Caco-2 (cell line): Measurements from ENCODE around the gene RNF4. TPM values are rescaled to one million over a fixed set of nuclear protein-coding genes. Genes with fewer than 3 reads are reported as not detected.

Experiments used
- BruUV-seq: library from RNA; stranded (reverse); fragments of 400-500 nt; replicated peaks from 2 replicates; lab custom pipeline; 2021; lab: Mats Ljungman, UMichigan
- CTCF ChIA-PET: fragments of 300-600 bp; sonication (Branson Sonifier 250); formaldehyde crosslinking; loops from one replicate; lab custom pipeline; 2022; ENCODE audit warnings: antibody characterized with exemption; lab: Charles Lee
- POLR2A ChIA-PET: fragments of 300-600 bp; sonication (Branson Sonifier 250); formaldehyde crosslinking; loops from one replicate; lab custom pipeline; 2022; ENCODE audit warnings: antibody characterized with exemption; lab: Charles Lee
- DNase-seq, 2 experiments: peaks; one replicate each; pipeline versions ENCODE4 v3.0.0 to v3.0.0-alpha.2; 2020 to 2022
- H3K27me3 ChIP-seq: replicated peaks from 2 replicates; pipeline ENCODE4 v1.6.0; 2011; ENCODE audit warnings: low read length; ENCODE audit not compliant: control insufficient read depth, insufficient read depth
- H3K36me3 ChIP-seq: 2 replicates; pipeline ENCODE4 v1.5.1; 2011; ENCODE audit warnings: low read length; ENCODE audit not compliant: control insufficient read depth, insufficient read depth
- H3K4me1 ChIP-seq: fragments of 250-450 bp; sonication (Bioruptor Pico); 2 replicates; pipeline ENCODE4 v1.5.1; 2020; ENCODE audit warnings: mild to moderate bottlenecking
- H3K4me3 ChIP-seq: 2 replicates; pipeline ENCODE4 v1.5.1; 2011; ENCODE audit warnings: low read depth, mild to moderate bottlenecking, control low read depth, low read length
- H3K9me3 ChIP-seq: fragments of 250-450 bp; sonication (Bioruptor Pico); 2 replicates; pipeline ENCODE4 v1.5.1; 2020; ENCODE audit warnings: mild to moderate bottlenecking, moderate library complexity
- H3K27ac Mint-ChIP-seq: one replicate; pipeline ENCODE4 v1.8.0; 2022; ENCODE audit warnings: mixed read lengths; ENCODE audit not compliant: unreplicated experiment
- H3K27me3 Mint-ChIP-seq: one replicate; pipeline ENCODE4 v1.8.0; 2022; ENCODE audit warnings: mixed read lengths; ENCODE audit not compliant: insufficient read depth, unreplicated experiment
- H3K36me3 Mint-ChIP-seq: one replicate; pipeline ENCODE4 v1.8.0; 2022; ENCODE audit warnings: mild to moderate bottlenecking, mixed read lengths; ENCODE audit not compliant: insufficient read depth, unreplicated experiment
- H3K4me1 Mint-ChIP-seq: one replicate; pipeline ENCODE4 v1.8.0; 2022; ENCODE audit warnings: low read depth, mixed read lengths; ENCODE audit not compliant: unreplicated experiment
- H3K4me3 Mint-ChIP-seq: one replicate; pipeline ENCODE4 v1.8.0; 2022; ENCODE audit warnings: mild to moderate bottlenecking, moderate library complexity, mixed read lengths; ENCODE audit not compliant: unreplicated experiment
- H3K9me3 Mint-ChIP-seq: one replicate; pipeline ENCODE4 v1.8.0; 2022; ENCODE audit warnings: mixed read lengths; ENCODE audit not compliant: unreplicated experiment
- intact Hi-C: fragments of 100-400 bp; cut with micrococcal nuclease; formaldehyde crosslinking; loops from one replicate; pipeline ENCODE4 v1.10.0; 2022; ENCODE audit not compliant: unreplicated experiment
- total RNA-seq: library from RNA; stranded (reverse); gene quantifications from 2 replicates; pipeline ENCODE4 v1.2.3, GENCODE V29; 2022
- TF ChIP-seq, protein P1 (sequence below), 2 experiments: fragments of 200-600 bp in 1 of 2; IDR thresholded peaks; 1 replicate in 1 of 2; 2 replicates in 1 of 2; pipeline versions ENCODE4 v1.5.1 to v1.8.0; 2011 to 2022; ENCODE audit warnings: antibody characterized with exemption in 1 of 2, control low read depth in 1 of 2, inconsistent platforms in 1 of 2, low read depth in 1 of 2, low read length in 1 of 2, mild to moderate bottlenecking in 1 of 2, moderate library complexity in 1 of 2; ENCODE audit not compliant: insufficient read depth in 1 of 2, severe bottlenecking in 1 of 2, unreplicated experiment in 1 of 2

RNF4 gene
- total RNA-seq, 1 experiment from 2014 or later: 75.4 TPM

DNA sequence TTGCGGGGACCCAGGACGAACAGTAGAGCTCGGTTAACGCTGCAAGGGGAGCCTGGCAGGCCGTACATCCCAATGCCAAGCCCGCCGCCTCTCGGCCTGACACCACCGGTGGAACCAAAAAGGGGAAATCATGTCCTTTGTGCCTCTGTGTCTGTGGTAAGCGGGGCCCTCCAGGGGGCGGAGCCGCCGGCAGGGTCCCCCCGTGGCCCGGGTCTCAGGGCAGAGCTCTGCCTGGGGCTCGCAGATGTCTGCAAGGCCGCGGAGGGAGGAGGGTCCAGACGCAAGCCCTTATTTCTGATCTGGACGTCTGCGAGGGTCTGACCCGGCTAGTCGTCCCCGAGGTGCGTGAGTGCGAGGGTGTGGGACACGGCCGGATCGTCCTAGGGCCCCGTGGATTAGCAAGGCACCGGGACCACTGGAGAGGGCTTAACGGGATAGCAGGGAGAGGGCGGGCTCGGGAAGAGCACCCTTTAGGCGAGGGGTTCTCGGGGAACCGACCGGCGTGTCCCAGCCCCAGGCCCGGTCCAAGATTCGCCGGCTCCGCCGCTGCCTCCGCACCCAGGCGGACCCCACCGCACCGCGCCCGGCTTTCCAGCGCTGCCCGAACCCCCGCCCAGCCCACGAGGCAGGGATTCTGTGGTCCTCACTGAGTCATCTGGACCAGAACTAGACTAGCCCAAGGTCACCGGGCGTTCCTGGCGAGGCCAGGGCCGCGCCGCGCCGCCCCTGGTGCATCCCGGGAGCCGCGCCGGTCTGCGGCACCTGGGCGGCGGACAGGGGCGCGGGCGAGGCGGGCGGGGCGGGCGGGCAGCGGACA lies 66.7 kb downstream of the RNF4 start:
- intact Hi-C loops: loop anchor here (1.0 to 5.0 kb wide), 2 partner anchors 48 to 118 kb away; partner anchors contain the start of genes CFAP99 and ZFYVE28
- peaks cover 6% of the 10 kb centered on the region for H3K36me3 Mint-ChIP-seq
- ChIA-PET POLR2A (interaction anchor here (0.6 to 2.4 kb wide), 11 partner anchors 52 to 1724 kb away, joined by 3 to 22 read pairs (median 3); partner anchors contain the start of gene RNF4), CTCF (interaction anchor here (0.6 to 1.1 kb wide), 6 partner anchors 11 to 316 kb away, joined by 3 to 9 read pairs (median 4); no protein-coding TSS in a partner anchor)
- peak overlapping the region; percentile 88 for H3K27ac Mint-ChIP-seq
- Histone ChIP-seq H3K27me3 (no peaks in the 10 kb centered on the region), H3K9me3 (no peaks in the 10 kb centered on the region), H3K4me3 (peak overlapping the region; percentile 86), H3K4me1 (no peaks in the 10 kb centered on the region), H3K36me3 (no peaks in the 10 kb centered on the region; the same call in 1 of the 2 replicates)
- TF ChIP-seq, protein P1, sequence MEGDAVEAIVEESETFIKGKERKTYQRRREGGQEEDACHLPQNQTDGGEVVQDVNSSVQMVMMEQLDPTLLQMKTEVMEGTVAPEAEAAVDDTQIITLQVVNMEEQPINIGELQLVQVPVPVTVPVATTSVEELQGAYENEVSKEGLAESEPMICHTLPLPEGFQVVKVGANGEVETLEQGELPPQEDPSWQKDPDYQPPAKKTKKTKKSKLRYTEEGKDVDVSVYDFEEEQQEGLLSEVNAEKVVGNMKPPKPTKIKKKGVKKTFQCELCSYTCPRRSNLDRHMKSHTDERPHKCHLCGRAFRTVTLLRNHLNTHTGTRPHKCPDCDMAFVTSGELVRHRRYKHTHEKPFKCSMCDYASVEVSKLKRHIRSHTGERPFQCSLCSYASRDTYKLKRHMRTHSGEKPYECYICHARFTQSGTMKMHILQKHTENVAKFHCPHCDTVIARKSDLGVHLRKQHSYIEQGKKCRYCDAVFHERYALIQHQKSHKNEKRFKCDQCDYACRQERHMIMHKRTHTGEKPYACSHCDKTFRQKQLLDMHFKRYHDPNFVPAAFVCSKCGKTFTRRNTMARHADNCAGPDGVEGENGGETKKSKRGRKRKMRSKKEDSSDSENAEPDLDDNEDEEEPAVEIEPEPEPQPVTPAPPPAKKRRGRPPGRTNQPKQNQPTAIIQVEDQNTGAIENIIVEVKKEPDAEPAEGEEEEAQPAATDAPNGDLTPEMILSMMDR (IDR thresholded peaks at IDR 0.05; ENCODE audit: insufficient read depth in 1 of 2, low read depth in 1 of 2, low read length in 1 of 2, severe bottlenecking in 1 of 2, unreplicated experiment in 1 of 2): peak in 1 of 2 experiments; percentile 9
- peak overlapping the region; percentile 88 for H3K4me3 Mint-ChIP-seq
- DNase-seq: peak; percentile 48 to 51
- H3K9me3 Mint-ChIP-seq: no peaks in the 10 kb centered on the region
- TSS peak; percentile 70 for BruUV-seq
- H3K4me1 Mint-ChIP-seq: no peaks in the 10 kb centered on the region
- no peaks in the 10 kb centered on the region for H3K27me3 Mint-ChIP-seq

DNA sequence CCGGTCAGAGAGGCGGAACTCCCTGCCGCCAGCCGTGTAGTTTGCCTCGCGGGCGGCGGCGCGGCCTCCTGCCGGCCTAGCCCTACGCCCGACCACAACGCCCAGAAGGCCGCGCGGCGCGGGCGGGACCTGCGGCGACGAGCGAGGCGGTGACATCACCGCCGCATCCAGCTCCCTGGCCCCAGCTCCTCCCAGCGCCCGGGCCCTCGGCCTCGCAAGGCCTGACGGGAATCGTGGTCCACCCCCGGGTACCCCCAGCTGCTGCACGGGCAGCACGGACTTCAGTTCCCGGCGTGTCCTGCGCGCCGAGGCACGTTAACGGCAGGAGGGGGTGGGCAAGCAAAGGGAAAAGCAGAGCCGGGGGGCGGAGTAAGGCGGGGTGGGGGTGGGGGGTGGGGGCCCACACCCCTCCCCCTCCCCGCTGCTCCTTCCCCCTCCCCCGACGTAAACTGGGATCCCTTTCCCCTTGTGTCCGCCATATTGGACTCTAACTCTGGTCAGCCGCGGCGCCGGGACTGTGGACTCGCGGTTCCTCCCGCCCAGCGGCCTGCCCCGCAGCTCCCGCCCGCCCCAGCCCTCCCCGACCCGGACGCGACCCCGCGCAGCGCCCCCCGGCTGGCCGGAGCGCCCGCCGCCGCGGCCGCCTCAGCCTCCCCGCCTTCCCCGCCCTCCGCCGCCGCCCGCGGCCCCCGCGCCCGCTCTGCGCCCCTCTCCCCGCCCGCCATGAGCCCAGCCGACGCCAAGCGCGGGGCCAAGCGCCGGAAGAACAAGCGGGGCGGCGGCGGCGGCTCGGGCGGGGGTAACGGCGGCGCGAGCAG lies 67.5 kb downstream of the RNF4 start, which contains the start of gene FAM193A:
FAM193A (plus strand) TSS at position 455 of the 818 bp plus-strand sequence; CDS start at position 724, 269 bp downstream.
- H3K9me3 ChIP-seq: no peaks in the 10 kb centered on the region
- intact Hi-C loops: loop anchor here (1.0 to 5.0 kb wide), 2 partner anchors 47 to 119 kb away; partner anchors contain the start of genes CFAP99 and ZFYVE28
- Mint-ChIP-seq H3K36me3 (peaks cover 6% of the 10 kb centered on the region), H3K27ac (peak within 1 kb of the TSS; percentile 88), H3K9me3 (no peaks in the 10 kb centered on the region), H3K4me1 (no peaks in the 10 kb centered on the region), H3K27me3 (no peaks in the 10 kb centered on the region), H3K4me3 (peak within 1 kb of the TSS; percentile 88)
- H3K4me1 ChIP-seq: no peaks in the 10 kb centered on the region
- POLR2A ChIA-PET: interaction anchor here (0.6 to 2.4 kb wide), 12 partner anchors 51 to 1723 kb away, joined by 3 to 22 read pairs (median 4); partner anchors contain the start of gene RNF4
- CTCF ChIA-PET: interaction anchor here (0.6 to 1.0 kb wide), 5 partner anchors 10 to 316 kb away, joined by 3 to 9 read pairs (median 4); no protein-coding TSS in a partner anchor
- DNase-seq: peak; percentile 99
- no peaks in the 10 kb centered on the region; the same call in 1 of the 2 replicates for H3K36me3 ChIP-seq
- TF ChIP-seq, protein P1 (IDR thresholded peaks at IDR 0.05; ENCODE audit: insufficient read depth in 1 of 2, low read depth in 1 of 2, low read length in 1 of 2, severe bottlenecking in 1 of 2, unreplicated experiment in 1 of 2): no peak
- BruUV-seq: no TSS peak
- no peaks in the 10 kb centered on the region for H3K27me3 ChIP-seq
- H3K4me3 ChIP-seq: peak within 1 kb of the TSS; percentile 92
